ENCODE data around the gene NCOR1.
"Not testable (repeated sequence)": the region's sequence is repeated elsewhere in the genome, so short reads cannot be mapped to it uniquely, and the experiment has no call there.

Gene NCOR1

GRCh38 chr17:16215273-16215964, at the start of gene NCOR1:
Gene NCOR1 (minus strand): TSS chr17:16215534. CDS start chr17:16194569, 20,965 bp downstream.
- peak; percentile 86 for DNase-seq

GRCh38 chr17:16262201-16262600, 46.9 kb upstream of the NCOR1 start:
- no peak for DNase-seq

GRCh38 chr17:16261049-16261448, 45.7 kb upstream of the NCOR1 start:
- no peak for DNase-seq

- no peak for DNase-seq
These were observed 44.6 kb upstream of the NCOR1 start for GRCh38 chr17:16259926-16260325.

GRCh38 chr17:16258901-16259300, 43.6 kb upstream of the NCOR1 start:
- no peak for DNase-seq

GRCh38 chr17:16255481-16255921, 40.2 kb upstream of the NCOR1 start:
- no peak for DNase-seq

- no peak for DNase-seq
These were observed 39.6 kb upstream of the NCOR1 start for GRCh38 chr17:16254773-16255400.

GRCh38 chr17:16251556-16251955, 36.2 kb upstream of the NCOR1 start:
- DNase-seq = no peak

GRCh38 chr17:16251043-16251442, 35.7 kb upstream of the NCOR1 start:
- no peak for DNase-seq

GRCh38 chr17:16250635-16251034, 35.3 kb upstream of the NCOR1 start:
- DNase-seq = no peak

- DNase-seq = no peak
These were observed 32.3 kb upstream of the NCOR1 start for GRCh38 chr17:16247586-16247984.

GRCh38 chr17:16243801-16244567, 28.6 kb upstream of the NCOR1 start:
- DNase-seq = no peak

GRCh38 chr17:16243385-16243784, 28.1 kb upstream of the NCOR1 start:
- DNase-seq = no peak

GRCh38 chr17:16241906-16242399, 26.6 kb upstream of the NCOR1 start:
- no peak for DNase-seq

- DNase-seq = no peak
These were observed 24.6 kb upstream of the NCOR1 start for GRCh38 chr17:16239931-16240330.

GRCh38 chr17:16232391-16232790, 17.1 kb upstream of the NCOR1 start:
- DNase-seq = no peak

GRCh38 chr17:16229912-16230561, 14.7 kb upstream of the NCOR1 start:
- not testable (repeated sequence) for DNase-seq

- DNase-seq = no peak
These were observed 7.1 kb upstream of the NCOR1 start for GRCh38 chr17:16222406-16222805.

- peak; percentile 86 for DNase-seq
These were observed 1.8 kb upstream of the NCOR1 start, which contains the start of gene PIGL for GRCh38 chr17:16217002-16217635. Gene PIGL (plus strand): TSS chr17:16217210. CDS start chr17:16217227, 17 bp downstream.

- DNase-seq = not testable (repeated sequence)
These were observed 1.1 kb upstream of the NCOR1 start for GRCh38 chr17:16216341-16217001.

GRCh38 chr17:16215965-16216316, 607 bp upstream of the NCOR1 start:
- DNase-seq = peak; percentile 59

GRCh38 chr17:16215002-16215272, 397 bp downstream of the NCOR1 start:
- DNase-seq = no peak

Measured in kidney glomerular epithelial cell (primary cell).